SU-DHL-6 (cell line): ENCODE measurements around the gene BTBD9.

ENCODE experiments used
- EZH2phosphoT487 ChIP-seq: fragments of 200-600 bp; sonication (generic), shearing (Covaris generic); conservative IDR thresholded peaks from 2 replicates; pipeline ENCODE4 v1.6.1; 2018; ENCODE audit warnings: mild to moderate bottlenecking, antibody characterized with exemption, low read length, moderate library complexity, mixed read lengths
- TF ChIP-seq, protein P1 (sequence below): fragments of 200-600 bp; sonication (generic); IDR thresholded peaks from one replicate; pipeline ENCODE4 v1.5.1; 2017; ENCODE audit warnings: antibody characterized with exemption, mild to moderate bottlenecking, low read length, moderate library complexity; ENCODE audit not compliant: insufficient read depth, poor library complexity, severe bottlenecking

DNA sequence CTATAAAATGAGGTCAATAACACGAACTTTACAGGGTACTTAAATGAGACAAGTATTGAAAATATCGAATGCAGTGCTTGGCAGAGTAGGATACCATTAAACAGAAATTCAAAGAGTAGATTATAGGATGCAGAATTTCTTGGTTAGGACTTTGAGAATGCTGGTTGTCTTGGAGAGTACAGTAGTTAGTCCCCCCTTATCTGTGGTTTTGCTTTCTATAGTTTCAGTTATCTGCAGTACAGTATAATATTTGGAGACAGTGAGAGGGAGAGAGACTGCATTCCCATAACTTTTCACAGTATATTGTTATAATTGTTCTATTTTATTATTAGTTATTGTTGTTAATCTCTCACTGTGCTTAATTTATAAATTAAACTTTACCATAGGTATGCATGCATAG, 290.5 kb downstream of the BTBD9 start:
- TF ChIP-seq, protein P1, sequence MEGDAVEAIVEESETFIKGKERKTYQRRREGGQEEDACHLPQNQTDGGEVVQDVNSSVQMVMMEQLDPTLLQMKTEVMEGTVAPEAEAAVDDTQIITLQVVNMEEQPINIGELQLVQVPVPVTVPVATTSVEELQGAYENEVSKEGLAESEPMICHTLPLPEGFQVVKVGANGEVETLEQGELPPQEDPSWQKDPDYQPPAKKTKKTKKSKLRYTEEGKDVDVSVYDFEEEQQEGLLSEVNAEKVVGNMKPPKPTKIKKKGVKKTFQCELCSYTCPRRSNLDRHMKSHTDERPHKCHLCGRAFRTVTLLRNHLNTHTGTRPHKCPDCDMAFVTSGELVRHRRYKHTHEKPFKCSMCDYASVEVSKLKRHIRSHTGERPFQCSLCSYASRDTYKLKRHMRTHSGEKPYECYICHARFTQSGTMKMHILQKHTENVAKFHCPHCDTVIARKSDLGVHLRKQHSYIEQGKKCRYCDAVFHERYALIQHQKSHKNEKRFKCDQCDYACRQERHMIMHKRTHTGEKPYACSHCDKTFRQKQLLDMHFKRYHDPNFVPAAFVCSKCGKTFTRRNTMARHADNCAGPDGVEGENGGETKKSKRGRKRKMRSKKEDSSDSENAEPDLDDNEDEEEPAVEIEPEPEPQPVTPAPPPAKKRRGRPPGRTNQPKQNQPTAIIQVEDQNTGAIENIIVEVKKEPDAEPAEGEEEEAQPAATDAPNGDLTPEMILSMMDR: no peak
- no peak for TF ChIP-seq EZH2phosphoT487
